AG08395 (cell line): ENCODE measurements around the gene HOXC9.

ENCODE experiments used
- DNase-seq: peaks from one replicate; pipeline ENCODE4 v3.0.0; 2012; ENCODE audit warnings: mixed read lengths, low spot score

Gene HOXC9

DNA sequence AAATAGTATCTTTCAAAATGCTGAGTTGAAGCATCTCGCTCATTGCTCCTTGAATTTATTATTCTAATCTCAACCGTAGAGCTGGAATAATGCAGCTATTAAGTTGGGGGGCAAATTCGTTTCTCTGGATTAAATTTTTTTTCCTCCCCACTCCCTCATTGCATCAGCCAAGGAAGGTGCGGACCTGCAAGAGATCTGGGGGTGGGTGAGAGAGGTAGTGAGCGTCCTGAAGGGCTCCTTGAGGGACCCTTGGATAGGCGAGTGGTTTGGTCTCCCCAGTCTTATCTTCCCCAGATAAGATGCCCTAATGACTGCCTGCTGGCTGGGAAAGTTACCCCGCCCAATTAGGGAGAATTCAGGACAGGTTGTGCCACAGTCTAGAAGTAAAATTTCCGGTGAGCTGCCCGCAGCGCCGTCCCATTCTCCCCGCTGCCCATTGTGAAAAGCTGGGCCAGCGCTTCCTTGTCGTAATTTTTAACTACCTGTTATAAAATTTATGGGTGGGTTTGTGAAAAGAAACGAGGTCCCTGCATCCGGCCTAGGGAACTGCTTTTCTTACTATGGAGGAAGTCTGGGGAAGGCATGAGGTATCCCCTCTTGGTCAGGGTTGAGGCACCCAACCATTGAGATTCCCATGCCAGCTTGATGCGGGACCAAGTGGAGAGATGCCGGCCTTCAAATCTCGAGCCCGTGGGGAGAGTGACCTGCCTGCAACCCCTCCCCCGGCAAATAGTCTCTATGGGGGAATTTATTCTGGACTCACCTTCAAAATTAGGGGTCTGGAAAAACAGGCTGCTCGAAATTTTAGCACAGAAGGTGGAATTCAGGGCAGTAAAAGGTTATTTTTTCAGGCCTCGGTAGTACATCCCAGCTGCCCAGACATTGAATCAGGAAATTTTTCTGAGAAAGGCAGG, 15.3 kb downstream of the HOXC9 start:
- DNase-seq, result no peak

DNA sequence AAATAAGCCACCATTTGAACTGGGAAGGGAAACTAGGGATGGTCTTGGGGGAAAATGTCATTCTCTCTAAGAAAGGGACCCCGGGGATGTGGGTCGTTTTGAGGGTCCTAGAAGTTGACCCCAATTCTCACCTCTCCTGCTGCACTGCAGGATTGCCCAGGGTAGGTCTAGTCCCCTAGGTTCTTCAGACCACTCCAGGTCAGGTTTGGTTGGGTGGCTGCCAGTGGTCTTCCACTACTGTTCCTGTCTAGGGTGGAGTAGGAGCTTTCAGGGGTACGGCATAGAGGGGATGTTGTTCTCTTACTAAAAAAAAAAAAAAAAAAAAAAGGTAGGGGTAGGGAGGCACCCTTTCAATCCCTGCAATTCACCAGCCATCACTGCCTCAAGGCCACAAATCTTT, 16.1 kb downstream of the HOXC9 start:
- DNase-seq, result no peak

- DNase-seq, result peak; percentile 73
Observed at GRCh38 chr12:54016478-54016964, 16.6 kb downstream of the HOXC9 start.

GRCh38 chr12:54017027-54017788, 17.2 kb downstream of the HOXC9 start:
- no peak for DNase-seq

DNA sequence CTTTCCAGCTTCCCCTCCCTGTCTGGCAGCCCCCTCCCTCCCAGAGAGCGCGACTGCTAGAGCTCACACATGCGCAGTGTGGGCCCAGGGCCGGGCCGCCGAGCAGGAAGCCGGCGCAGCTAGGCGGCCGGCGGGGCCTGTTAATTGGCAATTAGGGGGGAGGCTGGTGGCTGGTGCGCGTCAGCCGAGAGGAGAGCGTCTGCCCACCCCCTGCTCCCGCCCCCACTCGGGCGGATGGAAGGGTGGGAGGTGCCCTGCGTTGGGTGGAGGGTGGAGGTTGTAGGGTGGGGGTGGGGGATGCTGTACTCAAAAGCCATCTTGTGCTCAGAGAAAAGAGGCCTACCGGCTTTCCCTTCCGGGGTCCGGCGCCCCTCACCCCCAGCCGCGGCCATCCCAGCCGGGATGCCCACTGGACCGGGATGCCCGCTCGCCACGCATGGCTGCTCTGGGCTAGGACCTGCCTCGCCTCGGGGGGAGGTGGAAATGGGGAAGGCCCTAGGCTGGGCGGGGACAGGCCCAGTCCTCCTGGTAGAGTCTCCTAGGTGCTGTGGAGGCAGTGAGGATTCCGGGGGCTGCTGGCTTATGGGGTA, 18.0 kb downstream of the HOXC9 start:
- peak; percentile 97 for DNase-seq

DNA sequence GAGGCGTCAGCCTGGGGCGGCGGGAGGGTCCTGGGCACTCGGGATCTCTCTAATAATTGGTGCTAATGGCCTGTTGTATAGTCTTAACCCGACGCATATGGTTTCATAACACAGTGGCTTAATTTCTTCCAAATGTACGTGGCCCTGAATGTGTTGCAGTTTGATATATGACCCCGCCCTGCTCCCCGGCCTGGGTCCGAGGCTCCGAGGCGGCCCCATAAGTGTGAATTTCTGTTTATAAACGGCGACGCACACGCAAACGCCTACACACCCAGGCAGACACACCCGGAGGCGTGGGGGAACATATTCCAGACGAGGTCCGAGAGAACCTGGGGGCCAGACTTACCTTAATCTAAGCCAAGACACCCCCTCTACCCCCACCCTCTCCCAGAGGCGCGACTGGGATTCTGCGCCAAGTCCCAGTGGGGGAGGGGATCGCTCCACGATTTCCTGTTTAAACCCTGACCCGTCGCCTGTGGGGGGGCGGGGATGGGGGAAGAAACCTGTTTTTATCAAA, 18.6 kb downstream of the HOXC9 start:
- peak; percentile 54 for DNase-seq

- no peak for DNase-seq
Observed at GRCh38 chr12:54019091-54019811, 19.3 kb downstream of the HOXC9 start.

DNA sequence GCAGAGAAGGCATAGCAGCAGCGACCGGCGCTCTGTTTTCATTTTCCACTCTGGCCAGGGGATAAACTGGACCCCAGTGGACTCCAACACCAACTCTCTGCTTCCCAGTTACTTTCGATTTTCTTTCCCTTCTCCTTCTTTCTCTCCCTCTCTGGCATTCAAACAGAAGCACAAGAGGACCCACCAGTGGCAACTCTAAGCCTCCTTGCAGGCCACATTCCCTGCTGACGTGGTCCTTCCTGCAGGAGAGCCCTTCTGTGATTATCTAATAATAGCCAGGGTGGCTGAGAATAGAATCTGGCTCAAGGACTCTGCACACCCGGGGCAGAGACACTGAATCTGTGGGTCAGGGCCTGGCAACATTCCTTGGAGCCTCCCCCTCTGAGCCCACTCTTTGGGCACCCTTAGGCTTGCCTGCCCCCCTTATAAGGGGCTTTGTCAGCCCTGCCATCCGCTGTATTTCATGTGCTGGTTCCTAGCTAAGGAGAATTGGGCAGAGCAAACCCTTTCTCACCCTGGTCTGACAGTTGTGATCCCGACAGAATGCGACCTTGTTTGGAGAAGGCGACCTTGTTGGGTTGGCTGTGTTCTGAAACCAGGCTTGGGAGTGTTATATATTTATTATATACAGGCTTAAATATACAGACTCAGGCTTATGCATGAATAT, 20.1 kb downstream of the HOXC9 start:
- no peak for DNase-seq

GRCh38 chr12:54020591-54021405, 20.8 kb downstream of the HOXC9 start:
- DNase-seq, result no peak

DNA sequence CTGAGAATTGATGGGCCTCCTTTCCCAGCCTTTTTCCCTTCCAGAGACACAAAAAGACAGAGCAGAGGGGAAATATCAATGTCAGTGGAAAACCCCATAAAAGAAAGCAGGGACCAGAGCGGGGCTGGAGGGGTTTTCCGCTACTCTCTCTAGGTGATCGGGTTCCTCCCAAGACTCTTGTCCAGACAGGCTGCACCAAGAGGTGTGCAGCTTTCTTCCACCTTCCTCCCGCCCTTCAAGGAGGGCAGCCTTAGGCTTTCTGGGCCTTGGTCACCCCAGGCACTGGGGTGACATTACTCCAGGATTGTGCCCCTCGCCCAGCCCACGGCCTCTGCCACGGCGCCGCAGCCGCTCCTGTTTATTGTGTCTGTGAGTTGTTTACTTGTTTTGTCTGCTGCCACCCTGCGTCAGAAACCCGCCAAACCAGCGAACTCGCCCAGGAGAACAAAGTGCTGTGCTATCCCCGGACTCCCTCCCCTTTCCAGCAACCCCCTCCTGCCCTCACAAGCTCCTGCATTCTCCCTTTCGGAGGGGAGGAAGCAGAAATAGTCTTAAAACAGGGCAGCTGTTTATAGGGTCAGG, 21.6 kb downstream of the HOXC9 start:
- no peak for DNase-seq

DNA sequence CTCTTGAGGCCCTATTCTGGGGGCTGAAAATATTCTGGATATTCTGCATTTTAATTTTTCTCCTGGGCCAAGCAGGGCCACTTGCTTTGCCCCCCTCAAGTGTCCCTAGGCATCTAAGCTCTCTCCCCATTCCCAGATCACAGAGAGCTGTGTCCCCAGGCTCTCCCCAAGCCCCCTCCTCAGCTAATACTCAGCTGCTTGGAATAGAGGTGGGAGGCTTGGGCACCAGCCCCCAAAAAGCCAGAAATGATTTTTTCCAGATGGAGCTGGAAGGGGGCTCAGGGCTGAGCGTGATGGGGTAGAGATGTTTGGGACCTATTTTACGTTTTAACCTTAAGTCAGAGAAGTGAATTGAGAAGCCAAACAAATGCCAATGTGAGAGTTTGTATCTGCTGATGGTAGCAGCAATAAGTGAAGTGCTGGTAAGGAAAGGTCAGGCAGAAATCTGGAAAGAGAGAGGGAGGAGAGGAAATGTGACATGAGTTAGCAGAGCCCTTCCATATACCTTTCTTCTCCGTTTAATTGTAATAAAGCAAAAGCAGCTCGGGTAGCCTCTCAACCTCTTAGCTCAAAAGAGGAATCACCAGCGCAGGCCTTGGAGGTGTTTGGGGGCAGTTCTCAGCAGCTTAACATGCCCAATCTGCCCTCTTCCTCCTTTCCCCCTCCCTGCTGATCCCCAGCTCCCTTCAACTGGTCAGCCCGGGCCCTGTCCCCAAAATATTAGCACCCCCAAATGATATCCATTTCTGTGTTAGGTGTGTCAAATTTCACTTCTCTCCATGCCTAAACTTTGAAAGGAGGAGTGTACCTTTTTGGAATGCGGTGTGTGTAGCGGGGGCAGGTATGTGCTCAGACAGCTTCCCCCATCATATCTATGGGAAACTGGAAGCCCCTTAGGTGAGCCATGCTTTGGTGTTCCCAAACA, 23.3 kb downstream of the HOXC9 start:
- DNase-seq, result no peak

GRCh38 chr12:54024127-54024526, 24.2 kb downstream of the HOXC9 start:
- no peak for DNase-seq

DNA sequence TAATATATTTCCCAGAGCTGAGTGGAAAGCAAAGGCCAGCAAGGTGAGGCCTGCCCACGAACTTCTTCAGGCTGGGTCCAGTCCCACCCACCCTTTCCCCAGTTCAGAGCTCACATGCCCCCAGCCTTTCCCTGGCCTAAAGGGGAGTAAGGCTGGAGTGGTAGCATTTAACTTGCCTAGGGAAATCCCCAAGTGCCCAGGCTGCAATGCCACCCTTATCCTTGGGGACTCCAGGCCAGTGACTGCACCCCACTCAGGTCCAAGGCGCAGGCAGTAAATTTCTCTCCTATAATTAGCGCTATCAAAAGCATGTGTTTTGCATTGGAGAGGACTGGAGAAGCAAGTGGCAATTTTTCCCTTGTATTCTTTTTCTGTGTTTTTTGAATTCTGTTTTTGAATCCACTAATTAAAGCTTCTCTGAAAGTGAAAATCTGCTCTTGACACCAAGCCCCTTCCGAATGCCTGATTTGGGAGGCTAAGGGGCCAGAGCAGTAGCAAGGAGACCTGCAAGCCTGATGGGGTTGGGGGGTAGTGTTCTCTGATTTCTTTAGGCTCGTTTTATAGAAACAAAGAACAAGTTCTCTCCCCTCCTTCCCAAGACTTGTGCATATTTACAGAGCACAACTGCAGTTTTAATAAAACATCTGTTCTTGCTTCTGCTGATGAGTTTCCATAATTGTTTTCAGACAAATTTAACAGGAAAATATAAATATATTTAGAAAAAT, 24.8 kb downstream of the HOXC9 start:
- DNase-seq, result no peak

DNA sequence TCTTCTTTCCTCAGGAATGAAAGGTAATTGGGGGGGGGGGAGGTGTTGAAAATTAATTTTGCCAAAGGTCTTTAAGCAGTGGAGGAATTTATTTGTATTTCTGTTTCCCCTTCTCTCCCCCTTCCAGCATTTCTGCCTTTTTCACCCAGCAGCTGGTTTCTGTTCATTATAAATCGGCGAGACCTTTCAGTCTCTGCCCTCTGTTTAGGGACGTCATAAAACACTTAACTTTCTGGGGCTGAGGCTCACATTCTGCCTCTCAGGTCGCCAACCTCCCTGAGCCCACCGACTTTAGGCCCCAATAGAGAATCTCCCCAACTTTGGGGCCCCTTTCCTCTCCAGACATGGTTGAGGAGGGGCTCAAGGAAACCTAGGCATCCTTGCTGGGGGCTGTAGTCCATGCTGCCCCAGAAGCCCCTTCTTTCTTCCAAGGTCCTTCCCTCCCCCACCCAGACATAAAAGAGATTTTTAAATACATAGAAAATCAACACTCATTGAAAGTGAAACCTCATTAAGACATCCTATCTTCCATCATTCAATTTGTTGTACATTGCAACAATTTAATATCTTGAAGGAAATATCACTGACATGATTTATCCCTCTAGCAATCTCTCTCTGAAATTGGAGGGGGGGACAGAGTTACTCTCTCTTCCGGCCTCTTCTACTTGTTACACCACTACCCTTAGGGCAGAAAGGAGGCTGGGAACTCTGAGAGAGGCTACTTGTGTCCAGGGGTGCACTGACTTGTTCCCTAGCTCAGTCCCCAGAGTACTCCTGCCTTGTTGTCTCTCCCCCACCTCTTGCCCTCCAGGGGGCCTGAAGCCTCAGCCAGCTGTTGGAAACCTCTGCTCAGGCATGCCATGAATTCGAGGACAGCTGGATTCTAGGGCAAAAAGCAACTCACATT, 25.8 kb downstream of the HOXC9 start:
- DNase-seq, result no peak

DNA sequence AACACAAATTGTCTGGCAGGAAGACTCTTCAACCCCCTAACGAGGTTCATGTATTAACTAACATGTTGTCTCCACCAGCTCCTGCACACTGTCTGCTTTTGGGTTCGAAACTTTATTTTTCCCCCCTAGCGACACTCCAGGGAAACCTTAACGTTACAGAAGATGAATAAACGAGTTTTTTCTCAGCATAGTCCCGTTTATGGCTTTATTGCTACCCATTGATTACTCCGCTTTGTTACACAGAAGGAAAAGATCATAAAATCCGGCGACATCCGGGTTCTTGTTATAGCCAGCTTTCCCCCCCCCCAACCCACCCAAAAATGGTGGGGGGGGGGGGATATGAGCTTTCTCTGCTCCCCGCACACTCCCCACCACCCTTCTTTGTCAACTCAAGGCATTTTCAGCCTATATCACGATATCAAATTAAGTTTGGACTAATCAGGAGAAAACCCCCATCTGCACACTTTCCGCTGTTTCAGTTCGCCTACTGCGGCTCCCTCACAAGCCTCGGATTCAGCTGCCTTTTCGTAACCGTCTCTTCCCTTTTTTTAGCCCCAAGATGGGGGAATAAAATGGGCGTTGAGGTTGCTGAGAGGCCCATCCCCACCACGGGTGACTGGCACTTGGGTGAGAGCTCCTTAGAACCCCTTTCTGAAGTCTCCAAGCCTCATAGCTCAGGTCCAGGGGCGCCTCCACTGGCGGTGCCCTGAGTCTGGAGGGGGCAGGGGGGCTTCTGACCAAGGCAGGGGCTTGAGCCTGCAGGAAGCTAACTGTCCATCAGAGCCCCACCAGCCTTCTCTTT, 26.9 kb downstream of the HOXC9 start:
- no peak for DNase-seq

DNA sequence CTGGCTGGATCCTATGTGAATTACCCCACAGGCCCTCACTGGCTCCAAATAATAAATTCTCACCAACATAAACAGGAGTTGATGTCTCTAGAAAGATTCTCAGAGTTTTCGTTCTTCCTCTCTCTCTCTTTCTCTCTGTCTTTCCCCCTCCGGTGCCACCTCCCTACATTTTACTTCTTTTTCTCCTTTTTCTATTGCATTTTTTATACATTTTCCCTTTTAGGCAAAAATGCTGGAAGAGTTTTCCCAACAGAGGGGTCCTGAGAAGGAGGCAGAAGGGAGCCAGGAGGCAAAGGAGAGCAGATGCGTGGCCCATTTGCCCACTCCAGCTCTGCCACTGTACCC, 27.5 kb downstream of the HOXC9 start:
- no peak for DNase-seq
